Activated B cell treated with CpG ODN at 0.5 μM for 24 hours (primary cell): Measurements from ENCODE around the gene PACRG. TPM values are rescaled to one million over a fixed set of nuclear protein-coding genes. Genes with fewer than 3 reads are reported as not detected.

Source experiments
- ATAC-seq: fragments of 200-7000 bp; cut with Tn5 transposase; one replicate; pipeline ENCODE4 v1.10.0; 2021; ENCODE audit warnings: low read depth, mild to moderate bottlenecking, moderate library complexity
- CTCF ChIA-PET: fragments of 350-600 bp; sonication (Branson Sonifier 250); formaldehyde crosslinking; loops from one replicate; lab custom pipeline; 2021; ENCODE audit warnings: antibody characterized with exemption; lab: Charles Lee
- POLR2A ChIA-PET: fragments of 350-600 bp; sonication (Branson Sonifier 250); formaldehyde crosslinking; loops from one replicate; lab custom pipeline; 2021; ENCODE audit warnings: antibody characterized with exemption; lab: Charles Lee
- DNase-seq: peaks from one replicate; pipeline ENCODE4 v3.0.0; 2022
- H3K27ac Mint-ChIP-seq: one replicate; pipeline ENCODE4 v1.8.0; 2020; ENCODE audit warnings: mixed read lengths
- H3K27me3 Mint-ChIP-seq: one replicate; pipeline ENCODE4 v1.8.0; 2021; ENCODE audit warnings: mixed read lengths
- H3K36me3 Mint-ChIP-seq: one replicate; pipeline ENCODE4 v1.8.0; 2021; ENCODE audit warnings: low read depth, mixed read lengths
- H3K4me1 Mint-ChIP-seq: one replicate; pipeline ENCODE4 v1.8.0; 2021; ENCODE audit warnings: mixed read lengths
- H3K4me3 Mint-ChIP-seq: one replicate; pipeline ENCODE4 v1.8.0; 2020; ENCODE audit warnings: mild to moderate bottlenecking, mixed read lengths
- H3K9me3 Mint-ChIP-seq: one replicate; pipeline ENCODE4 v1.8.0; 2020; ENCODE audit warnings: mixed read lengths
- CTCF ChIP-seq: fragments of 200-600 bp; IDR thresholded peaks from one replicate; pipeline ENCODE4 v1.8.0; 2022; ENCODE audit warnings: antibody characterized with exemption, mild to moderate bottlenecking
- intact Hi-C: fragments of 100-400 bp; cut with micrococcal nuclease; formaldehyde crosslinking; loops from one replicate; pipeline ENCODE4 v1.15.1; 2024
- total RNA-seq: library from RNA; stranded (reverse); gene quantifications from 2 replicates; pipeline ENCODE4 v1.2.3, GENCODE V29; 2022

The PACRG gene
- total RNA-seq, 1 donor from 2014 or later: not detected

DNA sequence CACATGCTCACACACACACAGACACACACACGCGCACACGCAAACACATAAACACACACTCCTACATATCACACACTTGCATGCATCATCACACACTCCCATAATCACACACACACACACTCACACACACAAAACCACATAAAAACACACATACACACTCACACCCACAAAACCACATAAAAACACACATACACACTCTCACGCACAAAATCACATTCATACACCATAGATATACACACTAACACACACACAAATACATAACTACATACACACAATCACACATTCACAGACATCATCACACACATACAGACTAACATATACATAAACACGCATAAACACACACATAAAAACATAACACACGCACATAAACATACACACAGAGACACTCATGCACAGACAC is 629.0 kb downstream of the PACRG start:
- H3K36me3 Mint-ChIP-seq: no peaks in the 10 kb centered on the region
- POLR2A ChIA-PET: no interaction called here
- intact Hi-C loops: no loop called here
- H3K27me3 Mint-ChIP-seq: peaks cover 2% of the 10 kb centered on the region
- no peak for TF ChIP-seq CTCF
- H3K9me3 Mint-ChIP-seq: no peaks in the 10 kb centered on the region
- H3K27ac Mint-ChIP-seq: no peak overlapping the region
- CTCF ChIA-PET: no interaction called here
- no peak overlapping the region for H3K4me3 Mint-ChIP-seq
- peaks cover 16% of the 10 kb centered on the region for H3K4me1 Mint-ChIP-seq
- ATAC-seq (no peak), DNase-seq (no peak)

- DNase-seq: no peak
- TF ChIP-seq CTCF: no peak
- Mint-ChIP-seq H3K27me3 (peaks cover 3% of the 10 kb centered on the region), H3K36me3 (no peaks in the 10 kb centered on the region), H3K4me1 (no peaks in the 10 kb centered on the region), H3K9me3 (no peaks in the 10 kb centered on the region), H3K4me3 (no peak overlapping the region), H3K27ac (no peak overlapping the region)
- ChIA-PET POLR2A (no interaction called here), CTCF (no interaction called here)
- no peak for ATAC-seq
- intact Hi-C loops: no loop called here
These were observed 636.9 kb downstream of the PACRG start for GRCh38 chr6:163364641-163365040.

Other genes with a start within 250 kb of the PACRG start
- gene PRKN, start 208 bp upstream of the PACRG start, total RNA-seq: 2.3 and 3.5 TPM in 2 replicates